MM.1S (cell line): ENCODE data around the gene CHRNE.

Source experiments
- DNase-seq: peaks from one replicate; pipeline ENCODE4 v3.0.0-alpha.2; 2015
- H2AFZ ChIP-seq: fragments of 300-600 bp; sonication (generic); 2 replicates; pipeline ENCODE4 v1.6.0; 2016; ENCODE audit warnings: antibody characterized with exemption, low read length
- H3F3A ChIP-seq: fragments of 300-600 bp; sonication (generic); 2 replicates; pipeline ENCODE4 v1.6.1; 2016; ENCODE audit warnings: mild to moderate bottlenecking, antibody characterized with exemption, low read length, moderate library complexity, mixed read lengths; ENCODE audit not compliant: insufficient read depth
- H3K27ac ChIP-seq: fragments of 300-600 bp; sonication (generic); 2 replicates; pipeline ENCODE4 v1.5.1; 2016; ENCODE audit warnings: mild to moderate bottlenecking, low read length
- H3K27me3 ChIP-seq: fragments of 300-600 bp; sonication (generic); replicated peaks from 2 replicates; pipeline ENCODE4 v1.6.0; 2016; ENCODE audit warnings: low read length; ENCODE audit not compliant: insufficient read depth
- H3K36me3 ChIP-seq: fragments of 300-600 bp; sonication (generic); replicated peaks from 2 replicates; pipeline ENCODE4 v1.6.1; 2016; ENCODE audit warnings: mild to moderate bottlenecking, low read length, mixed read lengths; ENCODE audit not compliant: insufficient read depth
- H3K4me1 ChIP-seq: fragments of 300-600 bp; sonication (generic); 2 replicates; pipeline ENCODE4 v1.6.1; 2016; ENCODE audit warnings: low read length, mixed read lengths
- H3K4me2 ChIP-seq: fragments of 300-600 bp; sonication (generic); 2 replicates; pipeline ENCODE4 v1.6.0; 2016; ENCODE audit warnings: low read depth, low read length
- H3K4me3 ChIP-seq: fragments of 300-600 bp; sonication (generic); 2 replicates; pipeline ENCODE4 v1.5.1; 2016; ENCODE audit warnings: low read length, mixed read lengths
- H3K79me2 ChIP-seq: fragments of 300-600 bp; sonication (generic); 2 replicates; pipeline ENCODE4 v1.6.1; 2016; ENCODE audit warnings: mixed run types, low read length, mixed read lengths
- H3K9ac ChIP-seq: fragments of 300-600 bp; sonication (generic); 2 replicates; pipeline ENCODE4 v1.6.1; 2016; ENCODE audit warnings: low read length, mixed read lengths
- H3K9me2 ChIP-seq: fragments of 300-600 bp; sonication (generic); replicated peaks from 2 replicates; pipeline ENCODE4 v1.6.1; 2016; ENCODE audit warnings: mild to moderate bottlenecking, low read length, mixed read lengths; ENCODE audit not compliant: insufficient read depth
- H3K9me3 ChIP-seq: fragments of 300-600 bp; sonication (generic); replicated peaks from 2 replicates; pipeline ENCODE4 v1.6.1; 2016; ENCODE audit warnings: mild to moderate bottlenecking, low read length, mixed read lengths; ENCODE audit not compliant: insufficient read depth
- H4K20me1 ChIP-seq: fragments of 300-600 bp; sonication (generic); 2 replicates; pipeline ENCODE4 v1.6.1; 2016; ENCODE audit warnings: mild to moderate bottlenecking, low read length, moderate library complexity, mixed read lengths; ENCODE audit not compliant: insufficient read depth
- CTCF ChIP-seq: fragments of 300-600 bp; sonication (generic); IDR thresholded peaks from 2 replicates; pipeline ENCODE4 v1.5.1; 2016; ENCODE audit warnings: antibody characterized with exemption, low read length, mixed read lengths
- EZH2 ChIP-seq: fragments of 300-600 bp; sonication (generic); optimal IDR thresholded peaks from 2 replicates; pipeline ENCODE3; 2017; ENCODE audit warnings: low read depth, mild to moderate bottlenecking, antibody characterized with exemption, low read length, mixed read lengths
- EZH2phosphoT487 ChIP-seq: fragments of 300-600 bp; sonication (generic); IDR thresholded peaks from 2 replicates; pipeline ENCODE4 v1.6.1; 2018; ENCODE audit warnings: antibody characterized with exemption, low read length

Gene CHRNE

GRCh38 chr17:4939546-4939795, 36.6 kb upstream of the CHRNE start:
- no peaks in the 10 kb centered on the region for H3K36me3 ChIP-seq
- H3K9me2 ChIP-seq, result no peaks in the 10 kb centered on the region
- H3K4me1 ChIP-seq, result peaks cover 27% of the 10 kb centered on the region
- H4K20me1 ChIP-seq, result peaks cover 3% of the 10 kb centered on the region
- H3K9ac ChIP-seq, result peak overlapping the region; percentile 95
- peak overlapping the region; percentile 78 for H3K4me3 ChIP-seq
- DNase-seq, result no peak
- no peaks in the 10 kb centered on the region for H3K9me3 ChIP-seq
- H3K79me2 ChIP-seq, result peaks cover 67% of the 10 kb centered on the region
- peak overlapping the region; percentile 77 for H2AFZ ChIP-seq
- H3F3A ChIP-seq, result peaks cover 42% of the 10 kb centered on the region
- TF ChIP-seq CTCF, result no peak
- TF ChIP-seq EZH2, result no peak
- no peak for TF ChIP-seq EZH2phosphoT487
- H3K27me3 ChIP-seq, result no peaks in the 10 kb centered on the region
- H3K27ac ChIP-seq, result peak overlapping the region; percentile 91
- peak overlapping the region; percentile 96 for H3K4me2 ChIP-seq

GRCh38 chr17:4938688-4939545, 36.0 kb upstream of the CHRNE start:
- no peaks in the 10 kb centered on the region for H3K9me3 ChIP-seq
- H3K27ac ChIP-seq, result peak overlapping the region; percentile 91; the same call in 1 of the 2 replicates
- peak overlapping the region; percentile 77 for H2AFZ ChIP-seq
- peaks cover 27% of the 10 kb centered on the region for H3K4me1 ChIP-seq
- peak overlapping the region; percentile 95 for H3K9ac ChIP-seq
- H3K36me3 ChIP-seq, result no peaks in the 10 kb centered on the region
- H3F3A ChIP-seq, result peaks cover 42% of the 10 kb centered on the region
- H3K9me2 ChIP-seq, result no peaks in the 10 kb centered on the region
- peak overlapping the region; percentile 78 for H3K4me3 ChIP-seq
- peak; percentile 49 for DNase-seq
- no peaks in the 10 kb centered on the region for H4K20me1 ChIP-seq
- no peaks in the 10 kb centered on the region for H3K27me3 ChIP-seq
- peaks cover 62% of the 10 kb centered on the region for H3K79me2 ChIP-seq
- peak overlapping the region; percentile 96 for H3K4me2 ChIP-seq
- TF ChIP-seq EZH2phosphoT487 (no peak), CTCF (no peak), EZH2 (no peak)

- H3K79me2 ChIP-seq, result peaks cover 53% of the 10 kb centered on the region
- no peak overlapping the region for H3K27ac ChIP-seq
- no peak for TF ChIP-seq CTCF
- no peak for TF ChIP-seq EZH2phosphoT487
- TF ChIP-seq EZH2, result no peak
- no peaks in the 10 kb centered on the region for H3K9me2 ChIP-seq
- no peak for DNase-seq
- no peaks in the 10 kb centered on the region for H3K9me3 ChIP-seq
- H3F3A ChIP-seq, result peaks cover 34% of the 10 kb centered on the region
- no peaks in the 10 kb centered on the region for H3K27me3 ChIP-seq
- no peak overlapping the region for H3K9ac ChIP-seq
- H3K4me3 ChIP-seq, result no peak overlapping the region
- H3K36me3 ChIP-seq, result no peaks in the 10 kb centered on the region
- no peaks in the 10 kb centered on the region for H4K20me1 ChIP-seq
- no peak overlapping the region for H2AFZ ChIP-seq
- H3K4me2 ChIP-seq, result no peak overlapping the region
- peaks cover 26% of the 10 kb centered on the region for H3K4me1 ChIP-seq
Measured at GRCh38 chr17:4938069-4938491, 35.2 kb upstream of the CHRNE start.
